Caco-2 (cell line): Measurements from ENCODE around the gene KLF6. TPM values are rescaled to one million over a fixed set of nuclear protein-coding genes. Genes with fewer than 3 reads are reported as not detected.

Source experiments
- BruUV-seq: library from RNA; stranded (reverse); fragments of 400-500 nt; replicated peaks from 2 replicates; lab custom pipeline; 2021; lab: Mats Ljungman, UMichigan
- CTCF ChIA-PET: fragments of 300-600 bp; sonication (Branson Sonifier 250); formaldehyde crosslinking; loops from one replicate; lab custom pipeline; 2022; ENCODE audit warnings: antibody characterized with exemption; lab: Charles Lee
- POLR2A ChIA-PET: fragments of 300-600 bp; sonication (Branson Sonifier 250); formaldehyde crosslinking; loops from one replicate; lab custom pipeline; 2022; ENCODE audit warnings: antibody characterized with exemption; lab: Charles Lee
- DNase-seq, 2 experiments: peaks; one replicate each; pipeline versions ENCODE4 v3.0.0 to v3.0.0-alpha.2; 2020 to 2022
- H3K27me3 ChIP-seq: replicated peaks from 2 replicates; pipeline ENCODE4 v1.6.0; 2011; ENCODE audit warnings: low read length; ENCODE audit not compliant: control insufficient read depth, insufficient read depth
- H3K36me3 ChIP-seq: 2 replicates; pipeline ENCODE4 v1.5.1; 2011; ENCODE audit warnings: low read length; ENCODE audit not compliant: control insufficient read depth, insufficient read depth
- H3K4me1 ChIP-seq: fragments of 250-450 bp; sonication (Bioruptor Pico); 2 replicates; pipeline ENCODE4 v1.5.1; 2020; ENCODE audit warnings: mild to moderate bottlenecking
- H3K4me3 ChIP-seq: 2 replicates; pipeline ENCODE4 v1.5.1; 2011; ENCODE audit warnings: low read depth, mild to moderate bottlenecking, control low read depth, low read length
- H3K9me3 ChIP-seq: fragments of 250-450 bp; sonication (Bioruptor Pico); 2 replicates; pipeline ENCODE4 v1.5.1; 2020; ENCODE audit warnings: mild to moderate bottlenecking, moderate library complexity
- H3K27ac Mint-ChIP-seq: one replicate; pipeline ENCODE4 v1.8.0; 2022; ENCODE audit warnings: mixed read lengths; ENCODE audit not compliant: unreplicated experiment
- H3K27me3 Mint-ChIP-seq: one replicate; pipeline ENCODE4 v1.8.0; 2022; ENCODE audit warnings: mixed read lengths; ENCODE audit not compliant: insufficient read depth, unreplicated experiment
- H3K36me3 Mint-ChIP-seq: one replicate; pipeline ENCODE4 v1.8.0; 2022; ENCODE audit warnings: mild to moderate bottlenecking, mixed read lengths; ENCODE audit not compliant: insufficient read depth, unreplicated experiment
- H3K4me1 Mint-ChIP-seq: one replicate; pipeline ENCODE4 v1.8.0; 2022; ENCODE audit warnings: low read depth, mixed read lengths; ENCODE audit not compliant: unreplicated experiment
- H3K4me3 Mint-ChIP-seq: one replicate; pipeline ENCODE4 v1.8.0; 2022; ENCODE audit warnings: mild to moderate bottlenecking, moderate library complexity, mixed read lengths; ENCODE audit not compliant: unreplicated experiment
- H3K9me3 Mint-ChIP-seq: one replicate; pipeline ENCODE4 v1.8.0; 2022; ENCODE audit warnings: mixed read lengths; ENCODE audit not compliant: unreplicated experiment
- CTCF ChIP-seq, 2 experiments: fragments of 200-600 bp in 1 of 2; IDR thresholded peaks; 1 replicate in 1 of 2; 2 replicates in 1 of 2; pipeline versions ENCODE4 v1.5.1 to v1.8.0; 2011 to 2022; ENCODE audit warnings: antibody characterized with exemption in 1 of 2, control low read depth in 1 of 2, inconsistent platforms in 1 of 2, low read depth in 1 of 2, low read length in 1 of 2, mild to moderate bottlenecking in 1 of 2, moderate library complexity in 1 of 2; ENCODE audit not compliant: insufficient read depth in 1 of 2, severe bottlenecking in 1 of 2, unreplicated experiment in 1 of 2
- intact Hi-C: fragments of 100-400 bp; cut with micrococcal nuclease; formaldehyde crosslinking; loops from one replicate; pipeline ENCODE4 v1.10.0; 2022; ENCODE audit not compliant: unreplicated experiment
- total RNA-seq: library from RNA; stranded (reverse); gene quantifications from 2 replicates; pipeline ENCODE4 v1.2.3, GENCODE V29; 2022

The KLF6 gene
- total RNA-seq, 1 experiment from 2014 or later: 84.5 TPM

DNA sequence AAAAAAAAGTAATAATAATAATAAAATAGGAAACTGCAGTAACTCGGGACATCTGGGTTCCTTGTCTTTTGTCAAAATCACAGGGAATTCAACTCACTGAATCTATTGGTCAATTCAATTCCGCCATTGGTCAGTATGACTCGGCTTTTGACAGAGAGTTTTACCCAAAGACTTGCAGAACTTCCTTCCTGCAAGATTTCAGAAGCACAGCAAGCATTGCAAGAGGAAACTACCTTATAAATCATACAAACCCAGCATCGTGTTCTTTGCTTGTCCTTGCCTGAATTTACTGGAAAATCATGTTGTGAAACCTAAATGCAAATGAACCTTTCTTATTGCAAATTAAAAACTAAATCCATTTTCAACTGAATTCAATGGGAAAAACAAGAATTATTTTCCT is 15.5 kb downstream of the KLF6 start:
- ChIA-PET POLR2A (no interaction called here), CTCF (interaction anchor here (1.0 kb wide), 1 partner anchor 7 kb away, joined by 3 read pairs; no protein-coding TSS in a partner anchor)
- H3K36me3 Mint-ChIP-seq: peaks cover 25% of the 10 kb centered on the region
- no peaks in the 10 kb centered on the region for H3K27me3 Mint-ChIP-seq
- no peak for DNase-seq
- Histone ChIP-seq H3K4me3 (no peak overlapping the region), H3K36me3 (no peaks in the 10 kb centered on the region; the same call in 1 of the 2 replicates), H3K4me1 (peaks cover 24% of the 10 kb centered on the region), H3K27me3 (no peaks in the 10 kb centered on the region), H3K9me3 (no peaks in the 10 kb centered on the region)
- H3K4me1 Mint-ChIP-seq: peaks cover 49% of the 10 kb centered on the region
- intact Hi-C loops: no loop called here
- H3K9me3 Mint-ChIP-seq: no peaks in the 10 kb centered on the region
- H3K27ac Mint-ChIP-seq: no peak overlapping the region
- no TSS peak for BruUV-seq
- H3K4me3 Mint-ChIP-seq: no peak overlapping the region
- no peak for TF ChIP-seq CTCF (IDR thresholded peaks at IDR 0.05; ENCODE audit: insufficient read depth in 1 of 2, low read depth in 1 of 2, low read length in 1 of 2, severe bottlenecking in 1 of 2, unreplicated experiment in 1 of 2)

GRCh38 chr10:3766046-3766756 is 18.8 kb downstream of the KLF6 start:
- DNase-seq: no peak
- TF ChIP-seq CTCF (IDR thresholded peaks at IDR 0.05; ENCODE audit: insufficient read depth in 1 of 2, low read depth in 1 of 2, low read length in 1 of 2, severe bottlenecking in 1 of 2, unreplicated experiment in 1 of 2): no peak
- peaks cover 62% of the 10 kb centered on the region for H3K4me1 Mint-ChIP-seq
- Histone ChIP-seq H3K27me3 (no peaks in the 10 kb centered on the region), H3K4me3 (no peak overlapping the region), H3K4me1 (peaks cover 54% of the 10 kb centered on the region), H3K36me3 (no peaks in the 10 kb centered on the region), H3K9me3 (no peaks in the 10 kb centered on the region)
- peaks cover 5% of the 10 kb centered on the region for H3K36me3 Mint-ChIP-seq
- CTCF ChIA-PET: no interaction called here
- no peaks in the 10 kb centered on the region for H3K27me3 Mint-ChIP-seq
- intact Hi-C loops: no loop called here
- no peaks in the 10 kb centered on the region for H3K9me3 Mint-ChIP-seq
- BruUV-seq: no TSS peak
- H3K4me3 Mint-ChIP-seq: no peak overlapping the region
- POLR2A ChIA-PET: no interaction called here
- H3K27ac Mint-ChIP-seq: peak overlapping the region; percentile 49

DNA sequence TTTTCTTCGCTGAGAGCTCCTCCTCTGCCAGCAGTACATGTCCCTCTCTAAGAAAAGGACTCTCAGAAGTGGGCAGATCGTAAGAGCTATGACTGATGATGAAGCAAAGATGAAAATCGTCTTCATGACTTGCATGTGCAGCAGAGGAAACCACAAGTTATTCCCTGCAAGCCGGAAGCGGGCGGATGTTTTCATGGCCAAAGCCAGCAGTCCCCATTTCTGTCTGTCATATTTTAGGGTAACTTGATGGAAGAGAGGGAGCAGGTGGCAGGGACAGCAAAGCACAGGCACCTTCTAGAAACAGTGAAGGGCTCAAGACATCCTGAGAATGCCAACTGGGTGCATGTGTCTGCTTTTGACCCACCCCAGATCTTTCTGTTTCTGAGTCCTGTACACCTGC is 19.9 kb downstream of the KLF6 start:
- no peaks in the 10 kb centered on the region for H3K36me3 ChIP-seq
- no peak overlapping the region for H3K4me3 ChIP-seq
- TF ChIP-seq CTCF (IDR thresholded peaks at IDR 0.05; ENCODE audit: insufficient read depth in 1 of 2, low read depth in 1 of 2, low read length in 1 of 2, severe bottlenecking in 1 of 2, unreplicated experiment in 1 of 2): no peak
- ChIA-PET POLR2A (interaction anchor here (1.3 kb wide), 1 partner anchor 10 kb away, joined by 3 read pairs; no protein-coding TSS in a partner anchor), CTCF (no interaction called here)
- BruUV-seq: no TSS peak
- Mint-ChIP-seq H3K4me3 (no peak overlapping the region), H3K9me3 (no peaks in the 10 kb centered on the region), H3K27me3 (no peaks in the 10 kb centered on the region), H3K36me3 (no peaks in the 10 kb centered on the region), H3K4me1 (peaks cover 70% of the 10 kb centered on the region), H3K27ac (no peak overlapping the region)
- H3K27me3 ChIP-seq: no peaks in the 10 kb centered on the region
- H3K9me3 ChIP-seq: no peaks in the 10 kb centered on the region
- no peak for DNase-seq
- H3K4me1 ChIP-seq: peaks cover 64% of the 10 kb centered on the region
- intact Hi-C loops: no loop called here
